H1 (cell line): ENCODE measurements around the gene ZBTB34. TPM values are rescaled to one million over a fixed set of nuclear protein-coding genes. Genes with fewer than 3 reads are reported as not detected.

Source experiments
- CHD2 ChIP-seq: IDR thresholded peaks from 2 replicates; pipeline ENCODE4 v1.6.1; 2012; ENCODE audit warnings: low read length, improper control_type of control experiment
- GTF2F1 ChIP-seq: IDR thresholded peaks from 2 replicates; pipeline ENCODE4 v1.6.1; 2012; ENCODE audit warnings: low read depth, low read length, improper control_type of control experiment, borderline replicate concordance
- KDM5A ChIP-seq: fragments of 200-600 bp; IDR thresholded peaks from 2 replicates; pipeline ENCODE4 v1.7.1; 2012; ENCODE audit warnings: mild to moderate bottlenecking, low read length, inconsistent platforms, mixed read lengths
- NRF1 ChIP-seq: IDR thresholded peaks from 2 replicates; pipeline ENCODE4 v1.6.1; 2011; ENCODE audit warnings: mild to moderate bottlenecking, low read depth, low read length, improper control_type of control experiment
- RNF2 ChIP-seq: fragments of 200-900, 300-1000 bp; sonication (generic); IDR thresholded peaks from 2 replicates; pipeline ENCODE4 v1.7.1; 2016; ENCODE audit warnings: borderline replicate concordance, low read depth, mild to moderate bottlenecking, antibody characterized with exemption, low read length; ENCODE audit not compliant: poor library complexity, severe bottlenecking; ENCODE audit errors: missing control alignments
- polyA plus RNA-seq, 7 experiments: library from polyadenylated mRNA; depleted of rRNA in 3 of 7; stranded (reverse) in 5 of 7; unstranded in 2 of 7; fragments of >200 nt in 5 of 7; fragments of 200-250 nt in 2 of 7; gene quantifications; 1 replicate in 5 of 7; 2 replicates in 1 of 7; 4 replicates in 1 of 7; pipeline versions ENCODE4 v1.2.1 to v1.2.3, GENCODE V29; 2011 to 2013; ENCODE audit warnings: missing spikeins in 2 of 7, mixed read lengths in 2 of 7
- total RNA-seq: library from RNA; stranded (reverse); fragmentation: NEBNext Ultra II Directional; extraction: Animal tissue kit (Norgen Biotek cat#: 25700); gene quantifications from 2 replicates; pipeline ENCODE4 v1.2.1, GENCODE V29; 2021
- TF ChIP-seq, protein P1 (sequence below): IDR thresholded peaks from 2 replicates; pipeline ENCODE4 v1.6.1; 2012; ENCODE audit warnings: low read length, inconsistent platforms

Gene ZBTB34
- total and polyA plus RNA-seq, 2 of the 8 experiments (the other 6 are each of a cell fraction or from before 2014, with no cell fraction given) = 8.2 to 15.9 TPM

DNA sequence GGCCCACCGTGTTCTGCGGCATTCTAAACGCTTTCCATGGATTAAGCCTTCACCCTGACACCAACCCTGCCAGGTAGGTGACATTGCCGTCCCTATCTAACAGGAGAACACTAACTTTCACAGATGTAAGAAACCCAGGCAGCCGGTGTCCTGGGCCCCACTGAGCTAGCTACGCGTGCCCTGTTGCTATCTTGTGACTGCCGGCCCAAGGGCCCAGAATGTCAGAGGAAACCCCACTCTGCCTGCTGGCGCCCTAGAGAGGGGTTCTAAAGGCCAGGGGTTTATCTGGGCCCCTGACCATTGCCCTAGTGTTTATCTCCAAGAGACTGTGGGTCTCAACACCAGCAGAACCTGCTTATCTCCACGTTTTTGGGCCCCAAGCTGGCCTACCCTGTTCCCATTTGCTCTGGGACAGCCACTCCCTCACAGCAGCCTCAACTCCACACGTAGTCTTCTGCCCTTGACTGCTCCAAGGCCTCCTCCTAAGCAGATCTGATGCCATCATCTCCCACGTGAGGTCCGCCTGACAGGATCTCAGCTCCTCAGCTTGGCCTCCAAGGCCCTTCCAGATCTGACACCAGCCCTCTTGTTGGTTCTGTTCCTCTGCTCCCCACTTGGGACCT lies 18.1 kb upstream of the ZBTB34 start (continued):
- TF ChIP-seq RNF2 (no peak), GTF2F1 (no peak), CHD2 (no peak), KDM5A (no peak), NRF1 (no peak)
- TF ChIP-seq, protein P1, sequence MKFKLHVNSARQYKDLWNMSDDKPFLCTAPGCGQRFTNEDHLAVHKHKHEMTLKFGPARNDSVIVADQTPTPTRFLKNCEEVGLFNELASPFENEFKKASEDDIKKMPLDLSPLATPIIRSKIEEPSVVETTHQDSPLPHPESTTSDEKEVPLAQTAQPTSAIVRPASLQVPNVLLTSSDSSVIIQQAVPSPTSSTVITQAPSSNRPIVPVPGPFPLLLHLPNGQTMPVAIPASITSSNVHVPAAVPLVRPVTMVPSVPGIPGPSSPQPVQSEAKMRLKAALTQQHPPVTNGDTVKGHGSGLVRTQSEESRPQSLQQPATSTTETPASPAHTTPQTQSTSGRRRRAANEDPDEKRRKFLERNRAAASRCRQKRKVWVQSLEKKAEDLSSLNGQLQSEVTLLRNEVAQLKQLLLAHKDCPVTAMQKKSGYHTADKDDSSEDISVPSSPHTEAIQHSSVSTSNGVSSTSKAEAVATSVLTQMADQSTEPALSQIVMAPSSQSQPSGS = no peak
